T-helper 1 cell treated with Interleukin-12 subunit alpha and Interleukin-12 subunit beta and Interleukin-4 antibody, amounts not matched to agents 30 ng/mL and 1 ng/mL, for 36 hours (primary cell): ENCODE measurements around the gene AQP2. TPM values are rescaled to one million over a fixed set of nuclear protein-coding genes. Genes with fewer than 3 reads are reported as not detected.

Experiments used
- intact Hi-C: fragments of 100-400 bp; cut with micrococcal nuclease; formaldehyde crosslinking; loops from one replicate; pipeline ENCODE4 v1.15.1; 2024
- total RNA-seq: library from RNA; stranded (reverse); gene quantifications from 2 replicates; pipeline ENCODE4 v1.2.3, GENCODE V29; 2022

The AQP2 gene
- total RNA-seq, 1 donor from 2014 or later = not detected

DNA sequence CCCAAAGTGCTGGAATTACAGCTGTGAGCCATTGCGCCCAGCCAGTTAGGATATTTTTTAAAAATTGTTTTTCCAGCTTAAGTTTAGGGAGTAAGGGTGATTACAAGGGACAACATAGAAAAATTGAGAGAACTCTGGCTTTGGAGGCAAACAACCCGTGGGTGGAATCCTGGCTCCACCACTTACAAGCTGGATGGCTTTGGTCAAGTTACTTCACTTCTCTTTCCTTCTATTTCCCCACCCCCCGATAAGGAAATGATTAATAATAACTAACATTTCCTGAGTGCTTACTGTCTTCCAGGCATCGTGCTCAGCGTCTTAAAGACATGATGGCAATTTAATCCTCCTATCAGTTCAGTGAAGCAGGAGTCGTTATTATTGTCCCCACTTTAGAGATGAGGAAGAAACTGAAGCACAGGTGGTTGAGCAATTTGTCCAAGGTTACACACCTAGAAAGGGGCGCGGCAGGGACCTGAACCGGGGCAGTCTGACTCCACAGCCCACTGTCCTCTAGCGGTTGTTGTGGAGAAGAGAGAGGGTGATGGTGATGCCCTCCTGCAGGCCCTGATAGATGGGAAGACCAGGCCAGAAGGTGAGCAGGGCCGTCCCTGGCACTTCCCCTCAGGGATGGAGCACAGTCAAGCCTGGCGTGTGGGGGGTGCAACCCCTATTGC is 30.2 kb upstream of the AQP2 start:
- intact Hi-C loops = no loop called here

DNA sequence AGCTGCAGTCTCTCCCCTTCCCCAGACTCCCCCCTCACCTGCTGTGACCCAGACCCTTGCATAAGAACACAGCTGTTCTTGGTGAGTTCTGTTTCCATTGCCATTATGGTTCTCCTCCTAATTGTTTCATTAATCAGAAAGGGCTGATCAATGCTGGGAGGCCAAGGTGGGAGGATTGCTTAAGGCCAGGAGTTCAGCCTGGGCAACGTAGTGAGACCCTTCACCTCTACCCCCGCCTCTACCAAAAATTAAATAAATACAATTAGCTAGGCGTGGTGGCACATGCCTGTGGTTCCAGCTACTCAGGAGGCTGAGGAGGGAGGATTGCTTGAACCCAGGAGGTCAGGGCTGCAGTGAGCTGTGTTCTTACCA is 29.6 kb upstream of the AQP2 start:
- intact Hi-C loops = no loop called here

DNA sequence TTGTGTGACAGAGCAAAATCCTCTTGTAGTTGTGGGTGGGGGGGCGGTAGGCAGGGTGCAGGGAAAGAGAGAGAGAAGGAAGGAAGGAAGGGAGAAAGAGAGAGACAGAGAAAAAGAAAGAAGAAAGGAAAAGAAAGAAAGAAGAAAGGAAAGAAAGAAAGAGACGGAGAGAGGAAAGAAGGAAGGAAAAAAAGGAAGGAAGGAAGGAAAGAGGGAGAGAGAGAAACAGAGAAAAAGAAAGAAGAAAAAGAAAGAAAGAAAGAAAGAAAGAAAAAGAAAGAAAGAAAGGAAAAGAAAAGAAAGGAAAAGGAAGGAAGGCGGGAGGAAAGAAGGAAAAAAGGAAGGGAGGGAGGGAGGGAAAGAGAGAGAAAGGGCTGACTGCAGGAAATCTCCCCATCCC is 29.2 kb upstream of the AQP2 start:
- intact Hi-C loops = no loop called here

DNA sequence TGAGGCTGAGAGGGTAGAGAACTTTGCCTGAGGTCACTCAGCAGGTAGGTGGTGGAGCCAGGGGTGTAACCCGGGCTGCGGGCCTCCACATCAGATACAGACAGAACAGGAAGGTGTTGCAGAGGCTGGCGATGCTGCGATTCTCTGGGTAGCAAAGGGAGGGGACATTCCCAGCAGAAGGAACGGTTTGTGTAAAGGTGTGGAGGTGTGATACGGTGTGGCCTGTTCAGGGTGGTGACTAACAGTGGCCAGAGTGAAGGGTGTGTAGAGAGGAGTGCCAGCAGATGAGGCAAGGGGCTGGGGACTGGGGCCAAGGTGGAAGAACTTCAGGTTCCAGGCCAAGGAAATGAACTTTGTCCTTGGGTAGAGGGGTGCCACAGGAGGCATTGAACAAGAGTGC is 28.6 kb upstream of the AQP2 start:
- intact Hi-C loops = no loop called here

DNA sequence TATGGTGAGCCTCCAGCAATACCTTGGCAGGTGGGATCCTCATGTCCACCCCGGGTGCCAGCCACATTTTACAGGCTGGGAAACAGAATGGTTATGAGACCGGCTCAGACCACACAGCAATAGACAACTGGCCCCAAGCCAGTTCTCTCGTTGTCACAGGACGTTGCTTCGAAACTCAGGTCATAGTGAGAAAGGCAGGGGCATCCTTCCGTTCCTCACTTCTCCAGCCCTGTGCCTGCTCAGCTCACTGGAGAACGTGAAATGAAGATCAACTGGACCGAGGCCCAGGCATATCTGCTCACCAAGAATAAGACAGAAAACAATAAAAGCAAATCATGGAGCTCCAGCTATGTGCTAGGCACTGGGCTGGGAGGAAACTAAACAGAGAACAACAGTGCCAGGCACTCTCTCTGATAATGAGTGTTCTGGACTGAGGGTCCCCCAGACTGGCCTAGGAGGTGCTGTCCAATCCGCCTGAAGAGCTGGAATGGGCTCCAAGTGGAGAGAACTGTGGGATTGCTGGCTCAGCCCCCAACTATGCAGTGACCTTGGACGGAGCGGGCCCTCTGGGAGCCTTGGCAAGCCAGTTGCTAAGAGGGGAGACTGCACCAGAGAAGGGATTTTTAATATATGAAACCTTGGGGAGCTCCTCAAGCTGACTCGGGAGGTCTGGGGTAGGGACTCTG is 28.0 kb upstream of the AQP2 start:
- intact Hi-C loops = no loop called here

DNA sequence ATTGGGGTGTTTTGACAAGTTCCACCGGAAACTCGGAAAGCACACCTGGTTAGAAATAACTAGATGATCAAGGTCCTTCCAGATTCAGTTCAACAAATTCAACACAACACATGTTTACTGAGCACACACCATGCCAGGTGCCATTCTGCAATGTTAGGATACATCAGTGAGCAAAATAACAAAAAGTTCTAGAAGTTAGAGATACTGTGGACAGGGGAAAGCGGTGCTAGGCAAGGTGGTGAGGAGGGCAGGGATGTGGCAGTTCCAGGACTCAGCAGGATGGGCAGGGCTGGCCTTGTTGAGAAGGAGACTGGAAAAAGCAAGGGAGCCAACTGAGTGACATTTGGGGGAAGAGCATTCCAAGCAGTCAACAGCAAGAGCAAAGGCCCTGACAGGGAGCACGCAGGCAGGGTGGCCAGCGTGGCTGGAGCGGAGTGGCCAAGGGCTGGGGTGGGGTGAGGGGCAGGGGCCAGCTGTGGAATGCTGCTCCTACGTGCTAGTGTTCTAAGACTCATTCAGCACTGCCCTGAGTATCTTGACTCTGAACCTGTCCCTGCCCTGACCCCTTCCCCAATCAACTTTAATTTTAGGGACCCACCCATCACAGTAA is 27.4 kb upstream of the AQP2 start:
- intact Hi-C loops = no loop called here

DNA sequence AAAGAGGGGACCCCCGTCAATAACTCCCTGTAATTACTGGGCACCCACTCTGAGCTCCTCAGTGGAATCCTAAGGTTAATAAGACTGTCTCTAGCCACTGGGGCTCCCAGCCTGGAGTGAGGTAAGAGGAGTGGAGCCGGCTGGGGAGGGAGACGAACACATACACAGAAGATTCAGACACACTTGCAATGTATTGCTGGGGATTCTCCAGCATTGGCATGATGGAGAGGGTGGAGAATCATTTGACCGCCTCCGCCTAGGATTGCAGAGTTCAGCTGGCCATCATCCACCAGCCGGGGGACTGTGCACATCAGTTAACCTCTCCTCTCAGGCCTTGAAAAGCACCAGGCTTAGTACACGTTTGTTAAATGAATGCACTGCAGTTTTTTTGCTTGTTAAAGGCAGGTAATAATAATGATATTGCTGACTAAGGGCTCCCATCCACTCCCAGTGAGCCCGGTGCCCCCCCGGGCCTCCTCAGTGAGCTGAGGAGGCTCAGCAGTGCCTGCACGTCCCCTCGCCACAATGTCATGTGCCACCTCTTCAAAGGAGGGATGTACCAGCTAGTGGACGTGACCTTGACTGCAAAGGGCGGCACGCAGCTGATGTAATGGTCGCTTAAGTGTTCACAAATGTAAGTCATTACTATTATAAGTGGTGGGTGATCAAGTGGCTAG is 26.5 kb upstream of the AQP2 start:
- intact Hi-C loops = no loop called here

DNA sequence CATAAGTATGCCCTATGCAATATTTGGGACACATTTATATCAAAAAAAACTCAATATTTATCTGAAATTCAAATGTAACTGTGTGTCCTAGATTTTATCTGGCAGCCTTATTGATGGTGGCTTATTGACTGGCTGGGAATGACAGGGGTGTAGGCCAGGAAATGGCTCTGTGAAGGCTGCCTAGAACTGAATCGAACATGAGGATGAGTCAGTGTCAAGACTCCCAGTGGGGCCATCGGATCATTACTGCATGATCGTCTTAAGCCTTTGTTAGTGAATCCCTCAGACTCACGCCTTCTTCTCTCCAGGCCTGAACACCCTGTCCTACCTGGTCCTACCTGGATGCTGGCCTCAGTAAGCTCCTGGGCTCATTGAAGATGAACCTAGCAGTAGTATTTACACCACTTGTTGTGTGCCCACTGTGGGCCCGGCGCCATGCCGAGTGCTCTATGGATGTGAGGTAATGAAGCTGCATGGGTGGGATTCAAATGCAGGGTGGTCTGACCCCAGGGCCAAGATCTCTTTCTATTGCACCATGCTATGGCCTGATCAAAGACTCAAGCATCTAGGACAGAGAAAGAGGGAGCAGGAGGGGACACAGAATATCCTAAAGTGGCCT is 25.8 kb upstream of the AQP2 start:
- intact Hi-C loops = no loop called here

DNA sequence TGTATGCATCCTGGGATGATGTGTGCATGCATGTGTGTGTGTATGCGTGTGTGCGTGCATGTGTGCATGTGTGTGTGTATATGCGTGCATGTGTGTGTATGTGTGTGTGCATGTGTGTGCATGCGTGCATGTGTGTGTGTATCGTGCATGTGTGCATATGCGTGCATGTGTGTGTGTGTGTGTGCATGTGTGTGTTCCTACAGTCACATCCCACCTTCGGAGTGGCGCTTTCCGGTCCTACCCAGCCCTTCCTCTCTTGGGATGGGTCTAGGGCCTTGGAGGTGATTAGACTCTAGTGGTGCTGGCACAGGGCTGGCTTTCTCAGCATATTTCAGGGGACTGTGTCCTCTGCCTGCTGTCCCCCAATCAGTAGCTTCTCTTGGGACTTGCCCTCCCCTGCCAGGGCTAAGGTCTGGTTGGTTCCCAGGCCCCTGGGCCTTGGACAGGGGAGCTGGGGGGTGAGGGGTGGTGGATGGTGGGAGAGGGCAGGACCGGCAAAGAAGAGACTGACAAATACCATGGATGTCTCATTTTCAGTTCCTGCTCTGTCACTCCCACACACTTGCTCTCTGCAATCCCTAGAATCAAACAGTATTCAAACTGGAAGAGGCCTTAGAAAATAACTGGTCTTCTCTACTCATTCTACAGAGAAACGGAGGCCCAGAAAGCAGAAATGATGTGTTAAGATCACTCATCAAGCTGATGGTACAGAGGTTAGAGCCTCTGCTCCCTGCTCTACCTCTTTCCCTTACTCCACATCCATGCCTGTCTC is 24.9 kb upstream of the AQP2 start:
- intact Hi-C loops = no loop called here

DNA sequence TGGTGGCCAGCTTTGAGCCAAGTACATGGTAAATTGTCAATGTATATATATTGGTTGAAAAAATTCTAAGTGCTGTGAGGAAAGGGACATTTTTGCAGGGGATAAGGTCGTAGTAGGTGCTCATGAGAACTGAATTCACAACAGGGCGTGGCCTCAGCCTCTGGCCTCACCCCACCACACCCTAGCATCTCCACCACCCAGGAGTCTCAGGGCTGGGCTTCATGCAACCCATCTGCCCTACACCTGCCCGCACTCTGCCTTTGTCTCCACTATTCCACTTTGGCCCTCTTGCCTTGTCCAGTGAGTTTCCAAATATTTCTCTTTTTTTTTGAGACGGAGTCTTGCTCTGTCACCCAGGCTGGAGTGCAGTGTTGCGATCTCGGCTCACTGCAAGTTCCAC is 22.1 kb upstream of the AQP2 start:
- intact Hi-C loops = no loop called here

DNA sequence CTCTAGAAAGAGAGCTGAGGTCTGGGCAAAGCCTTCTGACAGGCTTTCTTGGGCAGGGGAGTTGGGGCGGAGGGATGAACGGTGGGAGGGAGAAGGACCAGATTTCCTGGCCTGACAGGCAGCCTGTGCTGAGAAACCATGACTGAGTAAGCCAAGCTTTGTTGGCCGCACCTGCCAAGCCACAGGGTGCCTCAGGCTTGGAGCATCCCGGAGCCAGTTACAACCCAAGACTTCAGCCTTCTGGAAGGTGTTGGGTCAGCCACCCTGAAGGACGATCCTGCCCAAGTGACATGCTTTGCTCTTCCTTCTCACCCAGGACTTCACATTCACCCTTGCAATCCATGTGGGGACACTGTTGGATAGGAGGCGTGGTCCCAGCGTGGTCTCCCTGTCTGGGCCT is 21.0 kb upstream of the AQP2 start:
- intact Hi-C loops = no loop called here

DNA sequence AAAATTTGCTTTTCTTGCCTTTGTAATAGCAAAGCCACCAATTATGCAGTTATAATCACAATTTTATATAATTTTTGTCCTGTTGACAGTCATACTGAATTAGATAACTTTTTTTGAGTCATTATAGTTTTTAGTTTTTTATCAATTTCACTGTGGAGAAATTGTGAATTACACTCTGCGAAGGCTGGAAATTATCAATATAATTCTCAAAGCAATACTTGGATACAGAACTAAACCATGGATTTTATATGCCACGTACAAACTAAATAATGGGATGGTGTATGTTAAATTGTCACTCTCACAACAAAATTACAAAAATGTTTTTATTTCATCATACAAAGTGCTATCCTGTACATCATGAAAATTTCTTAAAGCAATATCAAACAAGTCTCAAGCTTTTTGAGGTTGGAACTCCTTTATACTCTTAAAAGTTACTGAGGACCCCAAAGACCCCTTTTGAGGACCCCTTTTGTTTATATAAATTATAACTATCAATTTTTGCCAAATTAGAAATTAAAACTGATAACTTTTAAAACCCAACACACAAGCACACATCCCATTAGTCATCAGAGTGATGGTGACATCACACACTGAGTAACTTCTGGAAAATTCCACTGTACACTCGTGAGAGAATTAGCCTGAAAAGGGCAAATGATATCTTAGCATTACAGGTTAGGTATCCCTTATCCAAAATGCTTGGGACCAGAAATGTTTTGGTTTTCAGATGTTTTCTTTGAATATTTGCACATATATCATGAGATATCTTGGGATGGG is 19.8 kb upstream of the AQP2 start:
- intact Hi-C loops = no loop called here

DNA sequence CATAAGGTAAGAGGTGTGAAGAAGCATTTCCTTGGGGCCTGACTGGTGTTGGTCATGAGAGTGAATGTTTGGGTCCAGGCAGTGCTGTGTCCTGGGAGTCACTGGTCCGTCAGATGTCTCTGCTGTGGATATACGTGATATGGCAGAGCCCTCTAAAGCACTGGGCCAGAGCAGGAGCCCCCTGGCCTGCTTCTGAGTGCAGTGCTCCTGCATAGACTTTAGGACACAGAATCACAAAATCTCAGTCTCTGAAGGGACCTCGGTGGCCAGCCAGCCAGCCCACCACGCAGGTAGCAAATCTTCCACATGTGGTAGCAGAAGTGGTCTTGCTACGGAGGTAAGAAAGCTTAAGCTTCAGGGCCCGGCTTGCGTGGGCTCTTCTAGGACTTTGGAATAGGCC is 18.5 kb upstream of the AQP2 start:
- intact Hi-C loops = no loop called here

DNA sequence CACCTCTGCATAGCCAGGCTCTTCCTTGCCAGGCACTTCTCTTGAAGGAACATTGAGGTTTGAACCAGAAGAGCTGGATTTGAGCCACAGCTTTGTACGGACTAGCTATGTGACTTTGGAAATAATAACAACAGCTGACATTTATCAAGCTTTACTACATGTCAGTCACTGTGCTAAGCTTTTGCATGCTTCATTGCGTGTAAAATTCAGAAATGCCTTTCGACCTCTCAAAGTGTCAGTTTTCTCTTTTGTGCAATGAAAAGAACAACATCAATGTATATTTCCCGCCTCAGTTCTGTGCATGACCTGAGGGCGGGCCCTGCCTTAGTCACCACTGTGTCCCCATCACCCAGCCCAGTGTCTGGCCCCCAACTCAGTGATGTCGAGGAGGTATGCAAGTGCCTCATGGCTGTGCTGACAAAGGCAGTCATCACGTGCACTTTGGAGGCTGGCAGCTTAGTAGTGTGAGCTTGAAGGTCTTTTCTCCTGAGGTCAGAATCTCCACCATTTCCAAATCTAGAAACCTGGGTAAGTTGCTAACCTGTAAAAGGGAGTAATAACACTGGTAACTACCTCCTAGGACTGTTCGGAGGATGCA is 17.9 kb upstream of the AQP2 start:
- intact Hi-C loops = no loop called here

DNA sequence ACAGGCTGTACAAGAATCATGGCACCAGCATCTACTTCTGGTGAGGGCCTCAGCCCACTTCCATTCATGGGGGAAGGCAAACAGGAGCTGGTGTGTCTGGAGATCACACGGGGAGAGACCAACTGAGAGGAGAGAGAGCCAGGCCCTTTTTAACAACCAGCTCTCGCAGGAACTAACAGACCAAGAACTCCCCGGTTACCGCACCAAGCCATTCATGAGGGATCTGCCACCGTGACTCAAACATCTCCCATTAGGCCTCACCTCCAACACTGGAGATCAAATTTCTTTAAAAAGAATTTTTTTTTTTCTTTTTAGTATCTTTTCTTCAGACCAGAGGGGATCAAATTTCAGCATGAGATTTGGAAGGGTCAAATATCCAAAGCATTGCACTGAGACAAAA is 16.7 kb upstream of the AQP2 start:
- intact Hi-C loops = no loop called here

DNA sequence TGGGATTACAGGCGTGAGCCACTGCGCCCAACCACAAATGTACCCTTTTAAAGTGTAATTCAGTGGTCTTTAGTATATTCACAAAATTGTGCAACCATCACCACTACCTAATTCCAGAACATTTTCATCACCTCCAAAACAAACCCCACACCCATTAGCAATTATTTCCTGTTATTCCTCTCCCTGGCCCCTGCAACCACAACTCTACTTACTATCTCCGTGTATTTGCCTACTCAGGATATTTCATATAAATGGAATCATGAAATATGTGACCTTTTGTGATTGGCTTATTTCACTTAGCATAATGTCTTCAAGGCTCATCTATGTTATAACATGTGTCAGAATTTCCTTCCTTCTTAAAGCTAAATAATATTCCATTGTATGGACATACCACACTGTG is 16.0 kb upstream of the AQP2 start:
- intact Hi-C loops = no loop called here

DNA sequence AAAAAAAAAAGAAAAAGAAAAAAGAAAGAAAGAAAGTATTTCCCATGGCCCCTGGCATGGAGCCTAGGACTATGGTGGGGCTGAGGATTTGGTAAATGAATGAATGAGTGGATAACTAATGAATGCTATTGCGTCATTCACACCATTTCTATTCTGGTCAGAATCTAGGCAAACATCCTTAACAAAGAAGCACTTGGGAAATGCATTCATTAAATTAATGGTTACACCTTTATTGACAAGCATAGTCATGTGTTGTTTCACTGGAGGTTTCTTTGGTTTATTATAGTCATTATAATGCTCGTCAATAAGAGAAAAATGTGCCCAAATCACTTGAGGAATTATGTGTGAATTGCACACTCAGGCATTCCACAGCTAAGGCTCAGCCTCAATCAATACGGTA is 13.6 kb upstream of the AQP2 start:
- intact Hi-C loops = no loop called here

DNA sequence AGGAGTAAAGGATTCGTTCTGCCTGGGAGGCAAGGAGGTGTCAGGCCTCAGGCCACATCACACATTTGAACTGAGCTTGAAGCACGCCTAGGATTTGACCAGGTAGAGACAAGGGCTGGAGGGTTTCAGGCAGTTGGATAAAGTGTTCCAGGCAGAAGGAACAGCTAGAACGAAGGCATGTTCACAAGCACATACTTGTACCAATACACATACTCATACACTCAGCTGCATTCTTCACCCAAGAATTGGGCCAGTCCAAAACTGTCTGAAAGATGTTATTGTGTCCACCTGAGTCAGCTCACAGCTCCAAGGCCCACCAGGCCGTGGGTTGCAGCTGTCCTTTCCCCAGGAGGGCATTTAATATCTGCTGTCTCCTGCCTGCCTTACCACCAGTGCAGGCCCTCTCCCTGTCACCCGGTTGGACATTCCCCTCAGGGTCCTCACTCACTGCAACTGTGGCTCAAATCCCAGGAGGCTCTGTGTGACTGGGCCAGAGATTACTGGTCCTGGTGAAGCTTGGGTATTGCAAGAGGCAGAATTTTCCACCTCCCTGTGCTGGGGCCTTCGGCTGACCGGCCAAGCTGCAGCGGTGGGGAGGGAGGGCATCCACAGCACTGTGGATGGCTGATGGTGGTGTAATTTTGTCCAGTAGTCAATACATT is 12.8 kb upstream of the AQP2 start:
- intact Hi-C loops = no loop called here

DNA sequence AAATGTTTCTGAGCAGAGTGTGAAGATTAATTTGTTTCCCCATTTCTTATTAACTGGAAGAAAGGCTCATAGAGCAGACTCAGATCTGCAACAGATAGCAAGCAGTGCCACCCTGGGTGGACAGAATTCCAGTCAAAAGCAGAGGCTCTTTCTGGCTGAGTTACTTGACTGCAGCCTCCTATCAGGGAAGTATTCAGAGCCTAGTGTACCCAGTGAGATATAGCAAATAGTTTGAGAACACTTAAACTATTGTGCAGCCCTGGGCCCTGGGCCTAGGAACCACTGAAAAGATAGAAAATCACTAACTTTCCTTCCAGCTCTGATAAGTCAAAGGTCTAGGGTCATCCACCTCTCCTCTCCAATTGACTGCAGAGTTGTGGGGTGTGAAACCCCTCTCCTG is 11.2 kb upstream of the AQP2 start:
- intact Hi-C loops = no loop called here

DNA sequence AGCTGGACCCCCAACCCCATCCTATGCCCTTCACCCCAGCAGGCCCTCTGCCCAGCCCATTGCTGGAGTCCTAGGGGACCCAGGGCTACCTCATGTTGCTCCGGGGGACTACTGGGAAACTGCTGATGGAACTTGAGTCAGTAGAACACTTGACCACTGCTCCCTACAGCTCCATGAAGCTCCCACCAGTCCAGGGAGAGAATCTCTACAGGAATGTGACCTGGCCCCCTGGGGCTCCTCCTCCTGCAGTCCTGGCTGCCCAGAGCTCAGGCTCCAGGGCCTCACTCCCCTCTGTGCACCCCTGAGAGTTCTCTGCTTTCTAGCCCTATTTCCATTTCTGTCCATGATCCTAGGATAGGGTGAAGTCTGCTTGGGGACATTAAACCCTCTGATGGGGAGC is 10.8 kb upstream of the AQP2 start:
- intact Hi-C loops = no loop called here
